Stimulated activated CD4-positive, alpha-beta T cell treated with anti-CD3 and anti-CD28 coated beads, Interleukin-1b, Interleukin-23, amount 100 ng/mL, for 4 hours (primary cell): ENCODE measurements around the gene DHRS12.

Source experiments
- DNase-seq, 2 donors: peaks; one replicate each; pipeline ENCODE4 v3.0.0-alpha.2; 2020; ENCODE audit warnings: low read depth in 2 of 2

The DHRS12 gene

GRCh38 chr13:51759240-51759639 lies 44.7 kb downstream of the DHRS12 start:
- DNase-seq = no peak

GRCh38 chr13:51758691-51759090 lies 45.3 kb downstream of the DHRS12 start:
- no peak for DNase-seq

GRCh38 chr13:51756651-51757050 lies 47.3 kb downstream of the DHRS12 start:
- DNase-seq = no peak

GRCh38 chr13:51747438-51748434 lies 56.2 kb downstream of the DHRS12 start:
- DNase-seq = no peak

- DNase-seq = no peak
Observed at GRCh38 chr13:51746802-51747201, 57.2 kb downstream of the DHRS12 start.

- no peak for DNase-seq
Observed at GRCh38 chr13:51745243-51745642, 58.7 kb downstream of the DHRS12 start.

GRCh38 chr13:51742611-51743010 lies 61.4 kb downstream of the DHRS12 start:
- DNase-seq = no peak

- no peak for DNase-seq
Observed at GRCh38 chr13:51742031-51742430, 61.9 kb downstream of the DHRS12 start.

- DNase-seq = no peak
Observed at GRCh38 chr13:51740698-51741097, 63.3 kb downstream of the DHRS12 start.

GRCh38 chr13:51739027-51739764 lies 64.8 kb downstream of the DHRS12 start:
- no peak for DNase-seq

GRCh38 chr13:51738226-51738905 lies 65.6 kb downstream of the DHRS12 start:
- no peak for DNase-seq

GRCh38 chr13:51737609-51738008 lies 66.4 kb downstream of the DHRS12 start:
- DNase-seq = no peak

GRCh38 chr13:51734786-51735185 lies 69.2 kb downstream of the DHRS12 start:
- DNase-seq = no peak

GRCh38 chr13:51733374-51734298 lies 70.3 kb downstream of the DHRS12 start:
- DNase-seq = no peak

GRCh38 chr13:51731759-51732158 lies 72.2 kb downstream of the DHRS12 start:
- no peak for DNase-seq

GRCh38 chr13:51730927-51731326 lies 73.0 kb downstream of the DHRS12 start:
- no peak for DNase-seq

- peak; percentile 1 to 17 for DNase-seq
Observed at GRCh38 chr13:51729866-51730553, 74.0 kb downstream of the DHRS12 start.

- DNase-seq = no peak
Observed at GRCh38 chr13:51728972-51729371, 75.0 kb downstream of the DHRS12 start.

GRCh38 chr13:51728275-51728673 lies 75.7 kb downstream of the DHRS12 start:
- DNase-seq = no peak

- DNase-seq = no peak
Observed at GRCh38 chr13:51727634-51728274, 76.2 kb downstream of the DHRS12 start.
